Transverse colon (tissue), 4 donors: ENCODE results near the gene SDK1. TPM values are rescaled to one million over a fixed set of nuclear protein-coding genes. Genes with fewer than 3 reads are reported as not detected.

Experiments
- DNase-seq: peaks from one replicate; pipeline ENCODE4 v3.0.0-alpha.2; 2019
- H3K27ac ChIP-seq, 4 donors: fragments of 200-600 bp; sonication (generic); 2 replicates each; pipeline ENCODE4 v1.5.1; 2016 to 2018; ENCODE audit warnings: inconsistent platforms in 4 of 4
- H3K27me3 ChIP-seq: fragments of 200-600 bp; sonication (generic); 2 replicates; pipeline ENCODE4 v1.5.1; 2017; ENCODE audit warnings: inconsistent platforms
- H3K36me3 ChIP-seq, 4 donors: fragments of 200-600 bp; sonication (generic); 2 replicates each; pipeline ENCODE4 v1.5.1; 2017 to 2019; ENCODE audit warnings: inconsistent platforms in 4 of 4
- H3K4me1 ChIP-seq, 4 donors: fragments of 200-600 bp; sonication (generic); 2 replicates each; pipeline ENCODE4 v1.5.1; 2017 to 2020; ENCODE audit warnings: inconsistent platforms in 4 of 4
- H3K4me3 ChIP-seq, 4 donors: fragments of 200-600 bp; sonication (generic); 1 replicate in 1 of 4; 2 replicates in 3 of 4; pipeline versions ENCODE4 v1.5.1 to v1.6.1; 2017 to 2019; ENCODE audit warnings: inconsistent platforms in 4 of 4
- H3K9me3 ChIP-seq, 2 donors: fragments of 200-600 bp; sonication (generic); 2 replicates each; pipeline ENCODE4 v1.5.1; 2017 to 2019; ENCODE audit warnings: inconsistent platforms in 2 of 2
- EP300 ChIP-seq: sonication (generic); formaldehyde crosslinking; IDR thresholded peaks from one replicate; pipeline ENCODE4 v1.6.1; 2017; ENCODE audit warnings: antibody characterized with exemption, low read depth
- POLR2A ChIP-seq: fragments of 450-650 bp; IDR thresholded peaks from one replicate; pipeline ENCODE4 v1.6.1; 2016; ENCODE audit warnings: antibody characterized with exemption, mild to moderate bottlenecking, moderate library complexity
- POLR2AphosphoS5 ChIP-seq, 3 donors: sonication (generic); formaldehyde crosslinking; IDR thresholded peaks; one replicate each; pipeline ENCODE4 v1.6.1; 2016; ENCODE audit warnings: antibody characterized with exemption in 3 of 3
- WGBS, 2 donors: methylation state at CpG; one replicate each; pipeline ENCODE4 v1.1.5; 2018; ENCODE audit warnings: low coverage in 1 of 2; 5-methylcytosine and 5-hydroxymethylcytosine counted together
- in situ Hi-C, 4 donors: fragments of 200-750 bp; cut with MboI; loops; one replicate each; pipeline versions ENCODE4 v1.15.0 to v1.15.1; 2017; ENCODE audit warnings: low sequenced_read_pairs in 3 of 4, low pct_ligation_motif_present in 1 of 4, low pct_unique_long_range_greater_than_20kb in 1 of 4
- intact Hi-C: fragments of 100-400 bp; cut with DNase I; formaldehyde crosslinking; loops from one replicate; pipeline ENCODE4 v1.15.1; 2023; ENCODE audit warnings: low total_unique reads
- total RNA-seq, 4 donors: library from RNA; depleted of rRNA; stranded (reverse); fragments of >200 nt; gene quantifications; one replicate each; pipeline ENCODE4 v1.1.0, GENCODE V29; 2016
- TF ChIP-seq, protein P1 (sequence below), 5 experiments: fragments of 200-600 bp in 3 of 5; fragments of 450-650 bp in 2 of 5; sonication (generic) in 3 of 5; IDR thresholded peaks; 1 replicate in 2 of 5; 2 replicates in 3 of 5; pipeline ENCODE4 v1.5.1; 2016 to 2017; ENCODE audit warnings: antibody characterized with exemption in 5 of 5, inconsistent platforms in 3 of 5, mild to moderate bottlenecking in 2 of 5, moderate library complexity in 1 of 5

SDK1 gene
- total RNA-seq, 4 donors from 2014 or later, result 4.0 to 8.6 (median 5.4) TPM

DNA sequence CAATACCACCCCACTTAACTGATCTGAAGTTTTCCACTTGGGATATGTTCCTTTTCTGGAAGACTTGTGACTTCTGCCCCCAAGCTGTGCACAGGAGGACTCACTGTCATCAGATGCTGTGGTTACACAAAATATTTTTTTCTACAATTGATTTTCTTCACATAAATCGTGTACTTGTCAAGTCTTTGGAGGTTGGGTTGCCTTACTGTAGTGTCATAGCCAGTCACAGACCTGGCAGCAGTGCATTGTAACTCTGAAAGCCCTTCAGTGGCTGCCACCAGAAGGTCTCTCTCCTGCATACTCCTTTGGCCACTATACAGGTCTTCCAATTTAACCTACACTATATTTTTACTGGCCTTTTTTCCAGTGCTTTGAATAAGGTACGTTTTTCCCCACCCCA lies 73.2 kb downstream of the SDK1 start:
- no peaks in the 10 kb centered on the region for H3K9me3 ChIP-seq
- H3K27me3 ChIP-seq, result no peaks in the 10 kb centered on the region
- TF ChIP-seq POLR2AphosphoS5 (IDR thresholded peaks at IDR 0.05) (no peak), EP300 (no peak), POLR2A (no peak)
- TF ChIP-seq, protein P1, sequence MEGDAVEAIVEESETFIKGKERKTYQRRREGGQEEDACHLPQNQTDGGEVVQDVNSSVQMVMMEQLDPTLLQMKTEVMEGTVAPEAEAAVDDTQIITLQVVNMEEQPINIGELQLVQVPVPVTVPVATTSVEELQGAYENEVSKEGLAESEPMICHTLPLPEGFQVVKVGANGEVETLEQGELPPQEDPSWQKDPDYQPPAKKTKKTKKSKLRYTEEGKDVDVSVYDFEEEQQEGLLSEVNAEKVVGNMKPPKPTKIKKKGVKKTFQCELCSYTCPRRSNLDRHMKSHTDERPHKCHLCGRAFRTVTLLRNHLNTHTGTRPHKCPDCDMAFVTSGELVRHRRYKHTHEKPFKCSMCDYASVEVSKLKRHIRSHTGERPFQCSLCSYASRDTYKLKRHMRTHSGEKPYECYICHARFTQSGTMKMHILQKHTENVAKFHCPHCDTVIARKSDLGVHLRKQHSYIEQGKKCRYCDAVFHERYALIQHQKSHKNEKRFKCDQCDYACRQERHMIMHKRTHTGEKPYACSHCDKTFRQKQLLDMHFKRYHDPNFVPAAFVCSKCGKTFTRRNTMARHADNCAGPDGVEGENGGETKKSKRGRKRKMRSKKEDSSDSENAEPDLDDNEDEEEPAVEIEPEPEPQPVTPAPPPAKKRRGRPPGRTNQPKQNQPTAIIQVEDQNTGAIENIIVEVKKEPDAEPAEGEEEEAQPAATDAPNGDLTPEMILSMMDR (IDR thresholded peaks at IDR 0.05), result no peak
- H3K4me1 ChIP-seq, result no peaks in the 10 kb centered on the region
- DNase-seq, result no peak
- 58 to 63% methylated on average over 2 of the region's 2 CpGs for WGBS, 2 donors
- H3K36me3 ChIP-seq, result no peaks in the 10 kb centered on the region
- intact Hi-C loops, result no loop called here
- no peak overlapping the region for H3K4me3 ChIP-seq
- in situ Hi-C loops, result no loop called here
- no peak overlapping the region for H3K27ac ChIP-seq

GRCh38 chr7:3378390-3379150 lies 77.5 kb downstream of the SDK1 start:
- WGBS, 2 donors, result 84 to 100% methylated on average over 3 to 18 of the region's 18 CpGs
- Histone ChIP-seq H3K27me3 (no peaks in the 10 kb centered on the region), H3K36me3 (no peaks in the 10 kb centered on the region), H3K27ac (no peak overlapping the region), H3K4me1 (no peaks in the 10 kb centered on the region), H3K9me3 (no peaks in the 10 kb centered on the region), H3K4me3 (no peak overlapping the region)
- in situ Hi-C loops (no loop called here), intact Hi-C loops (no loop called here)
- TF ChIP-seq EP300 (no peak), POLR2AphosphoS5 (IDR thresholded peaks at IDR 0.05) (no peak), POLR2A (no peak)
- TF ChIP-seq, protein P1 (IDR thresholded peaks at IDR 0.05), result no peak
- no peak for DNase-seq

DNA sequence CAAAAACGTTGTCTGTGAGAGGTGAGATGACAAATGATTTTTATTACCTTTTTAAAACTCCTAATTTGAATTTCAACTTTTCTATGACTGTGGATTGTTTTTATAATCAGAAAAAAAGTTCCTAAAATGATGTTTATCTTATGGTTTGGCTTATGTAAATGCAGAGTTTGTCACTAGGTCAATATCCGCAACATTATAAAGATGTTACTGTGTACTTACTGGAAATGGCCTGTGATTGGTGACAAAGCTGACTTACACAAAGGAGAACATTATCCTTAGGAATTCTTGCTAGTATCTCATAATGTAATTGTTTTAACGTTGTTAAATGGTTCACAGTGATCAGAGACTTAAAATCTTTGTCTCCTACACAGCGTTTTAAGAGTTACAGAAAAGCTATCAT lies 79.0 kb downstream of the SDK1 start:
- no peak for TF ChIP-seq EP300
- TF ChIP-seq POLR2AphosphoS5 (IDR thresholded peaks at IDR 0.05), result no peak
- no peak for TF ChIP-seq POLR2A
- TF ChIP-seq, protein P1 (IDR thresholded peaks at IDR 0.05), result no peak
- Histone ChIP-seq H3K27ac (no peak overlapping the region), H3K4me3 (no peak overlapping the region), H3K9me3 (no peaks in the 10 kb centered on the region), H3K4me1 (no peaks in the 10 kb centered on the region), H3K36me3 (no peaks in the 10 kb centered on the region), H3K27me3 (no peaks in the 10 kb centered on the region)
- 66 to 74% methylated on average over 4 of the region's 4 CpGs for WGBS, 2 donors
- DNase-seq, result no peak
- in situ Hi-C loops, result no loop called here
- intact Hi-C loops, result no loop called here

- Histone ChIP-seq H3K9me3 (no peaks in the 10 kb centered on the region), H3K4me1 (no peaks in the 10 kb centered on the region), H3K27me3 (no peaks in the 10 kb centered on the region), H3K36me3 (no peaks in the 10 kb centered on the region), H3K4me3 (no peak overlapping the region), H3K27ac (no peak overlapping the region)
- 68 to 82% methylated on average over 7 to 12 of the region's 12 CpGs for WGBS, 2 donors
- intact Hi-C loops (no loop called here), in situ Hi-C loops (no loop called here)
- TF ChIP-seq EP300 (no peak), POLR2AphosphoS5 (IDR thresholded peaks at IDR 0.05) (no peak), POLR2A (no peak)
- TF ChIP-seq, protein P1 (IDR thresholded peaks at IDR 0.05), result no peak
- no peak for DNase-seq
Observed at GRCh38 chr7:3380886-3381685, 80.0 kb downstream of the SDK1 start.
